ENCODE results near the gene ATL3.

DNA sequence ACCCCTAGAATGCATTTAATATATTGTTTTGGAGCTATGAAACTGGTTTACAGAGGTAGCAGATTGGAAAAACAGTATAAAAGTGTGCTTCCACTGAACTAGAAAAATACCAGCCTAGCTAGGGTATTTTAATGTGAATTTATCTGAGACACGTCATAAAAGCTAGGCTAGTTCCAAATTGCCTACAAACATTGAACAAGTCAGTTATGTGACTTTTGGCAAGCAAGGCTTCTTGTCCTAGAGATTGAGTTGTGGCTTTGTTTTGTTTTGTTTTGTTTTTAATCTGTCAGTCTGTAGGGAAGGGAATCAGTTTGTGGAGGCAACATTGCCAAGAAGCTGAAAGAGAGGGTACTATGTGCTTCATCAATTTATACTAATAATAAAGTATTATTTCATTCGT is 34.4 kb upstream of the ATL3 start:
- TF ChIP-seq, protein P1, sequence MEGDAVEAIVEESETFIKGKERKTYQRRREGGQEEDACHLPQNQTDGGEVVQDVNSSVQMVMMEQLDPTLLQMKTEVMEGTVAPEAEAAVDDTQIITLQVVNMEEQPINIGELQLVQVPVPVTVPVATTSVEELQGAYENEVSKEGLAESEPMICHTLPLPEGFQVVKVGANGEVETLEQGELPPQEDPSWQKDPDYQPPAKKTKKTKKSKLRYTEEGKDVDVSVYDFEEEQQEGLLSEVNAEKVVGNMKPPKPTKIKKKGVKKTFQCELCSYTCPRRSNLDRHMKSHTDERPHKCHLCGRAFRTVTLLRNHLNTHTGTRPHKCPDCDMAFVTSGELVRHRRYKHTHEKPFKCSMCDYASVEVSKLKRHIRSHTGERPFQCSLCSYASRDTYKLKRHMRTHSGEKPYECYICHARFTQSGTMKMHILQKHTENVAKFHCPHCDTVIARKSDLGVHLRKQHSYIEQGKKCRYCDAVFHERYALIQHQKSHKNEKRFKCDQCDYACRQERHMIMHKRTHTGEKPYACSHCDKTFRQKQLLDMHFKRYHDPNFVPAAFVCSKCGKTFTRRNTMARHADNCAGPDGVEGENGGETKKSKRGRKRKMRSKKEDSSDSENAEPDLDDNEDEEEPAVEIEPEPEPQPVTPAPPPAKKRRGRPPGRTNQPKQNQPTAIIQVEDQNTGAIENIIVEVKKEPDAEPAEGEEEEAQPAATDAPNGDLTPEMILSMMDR (IDR thresholded peaks at IDR 0.05) = no peak
- TF ChIP-seq POLR2A (IDR thresholded peaks at IDR 0.05) = no peak

All from right lobe of liver (tissue), 4 donors.